Measurements from ENCODE around the gene ZDHHC7. TPM values are rescaled to one million over a fixed set of nuclear protein-coding genes. Genes with fewer than 3 reads are reported as not detected.

ZDHHC7 gene
- polyA plus RNA-seq, 2 of the 4 experiments (the other 2 are of a cell fraction) = 42.3 to 58.0 TPM

GRCh38 chr16:85041219-85042166, 30.2 kb upstream of the ZDHHC7 start (continued):
- TF ChIP-seq BCL3 (IDR thresholded peaks at IDR 0.05) (no peak), GATA3 (IDR thresholded peaks at IDR 0.05; ENCODE audit: borderline replicate concordance) (no peak), REST (IDR thresholded peaks at IDR 0.05) (no peak)

GRCh38 chr16:85040685-85041084, 29.4 kb upstream of the ZDHHC7 start:
- FAIRE-seq (no peak), ATAC-seq (no peak), DNase-seq (ENCODE audit: low read depth in 1 of 2, low spot score in 1 of 2) (no peak)
- Histone ChIP-seq H3K4me1 (peaks cover 11% of the 10 kb centered on the region; the same call in 2 of the 3 replicates), H3K4me2 (no peak overlapping the region), H3K9me3 (no peaks in the 10 kb centered on the region), H3K27ac (no peak overlapping the region), H3K4me3 (no peak overlapping the region)
- WGBS (ENCODE audit: missing lambda C conversion rate) = 77% methylated on average over 6 of the region's 6 CpGs
- CTCF ChIA-PET = no interaction called here
- TF ChIP-seq ESRRA (IDR thresholded peaks at IDR 0.05; ENCODE audit: borderline replicate concordance, low read length) (no peak), MAZ (IDR thresholded peaks at IDR 0.05; ENCODE audit: borderline replicate concordance, low read depth, low read length) (no peak), CBX2 (IDR thresholded peaks at IDR 0.05; ENCODE audit: borderline replicate concordance, low read depth) (no peak), FOSL2 (IDR thresholded peaks at IDR 0.05) (no peak), FOSL2 (CRISPR knock-in tag; IDR thresholded peaks at IDR 0.05) (no peak), CBX8 (IDR thresholded peaks at IDR 0.05) (no peak), GATA3 (IDR thresholded peaks at IDR 0.05; ENCODE audit: borderline replicate concordance) (no peak), JUNB (IDR thresholded peaks at IDR 0.05) (no peak)
- POLR2A ChIA-PET = no interaction called here

DNA sequence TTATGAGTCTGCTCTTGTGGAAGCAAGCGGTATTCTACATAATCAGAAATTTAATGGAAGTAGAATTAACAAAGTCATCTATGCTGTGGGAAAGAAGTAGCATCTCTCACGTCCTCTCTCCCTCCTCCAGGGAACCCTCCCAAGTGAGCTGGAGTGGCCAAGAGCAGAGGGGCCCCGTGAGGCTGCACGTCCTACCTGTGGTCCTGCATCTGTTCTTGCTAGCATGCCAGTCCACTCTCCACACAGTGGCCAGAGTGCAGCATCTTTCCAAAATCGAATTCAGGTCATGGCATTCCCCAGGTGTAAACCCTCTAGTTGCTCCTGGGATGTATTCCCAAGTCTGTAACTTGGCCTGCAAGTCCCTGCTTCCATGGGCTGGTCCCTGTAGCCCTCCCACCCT, 26.4 kb upstream of the ZDHHC7 start:
- CTCF ChIA-PET = interaction anchor here (2.6 kb wide), 1 partner anchor 49 kb away, joined by 9 read pairs; no protein-coding TSS in a partner anchor
- Histone ChIP-seq H3K27ac (no peak overlapping the region), H3K4me1 (peaks cover 11% of the 10 kb centered on the region; the same call in 2 of the 3 replicates), H3K4me2 (no peak overlapping the region), H3K9me3 (no peaks in the 10 kb centered on the region), H3K4me3 (no peak overlapping the region)
- FAIRE-seq (no peak), DNase-seq (ENCODE audit: low read depth in 1 of 2, low spot score in 1 of 2) (no peak), ATAC-seq (no peak)
- WGBS (ENCODE audit: missing lambda C conversion rate) = 55% methylated on average over 5 of the region's 5 CpGs
- POLR2A ChIA-PET = no interaction called here
- TF ChIP-seq ELK1 (IDR thresholded peaks at IDR 0.05; ENCODE audit: low read depth, low read length) = no peak
- TF ChIP-seq EHF (CRISPR knock-in tag; IDR thresholded peaks at IDR 0.05) = no peak
- no peak for TF ChIP-seq RFX5 (IDR thresholded peaks at IDR 0.05)
- TF ChIP-seq KDM5A (IDR thresholded peaks at IDR 0.05) = no peak
- TF ChIP-seq EHMT2 (IDR thresholded peaks at IDR 0.05; ENCODE audit: low read depth) = no peak
- TF ChIP-seq ZNF302 (CRISPR knock-in tag; IDR thresholded peaks at IDR 0.05) = no peak
- no peak for TF ChIP-seq RAD21 (conservative IDR thresholded peaks at IDR 0.05 in 1 of 2, IDR thresholded peaks at IDR 0.05 in 1 of 2)
- TF ChIP-seq BCL3 (IDR thresholded peaks at IDR 0.05) = no peak
